HUES6 (cell line): Measurements from ENCODE around the gene LDHAL6B.
"Not testable (repeated sequence)": the region's sequence is repeated elsewhere in the genome, so short reads cannot be mapped to it uniquely, and the experiment has no call there.

ENCODE experiments used
- H3K27ac ChIP-seq: 2 replicates; pipeline ENCODE4 v1.7.0; 2013; ENCODE audit warnings: low read depth, mild to moderate bottlenecking, low read length, inconsistent platforms
- H3K27me3 ChIP-seq: 2 replicates; pipeline ENCODE4 v1.6.1; 2013; ENCODE audit warnings: low read length; ENCODE audit not compliant: control insufficient read depth, insufficient read depth
- H3K36me3 ChIP-seq: 2 replicates; pipeline ENCODE4 v1.6.1; 2013; ENCODE audit warnings: low read length; ENCODE audit not compliant: control insufficient read depth, insufficient read depth
- H3K4me1 ChIP-seq: 2 replicates; pipeline ENCODE4 v1.6.1; 2013; ENCODE audit warnings: low read length; ENCODE audit not compliant: control insufficient read depth, insufficient read depth
- H3K4me3 ChIP-seq: 2 replicates; pipeline ENCODE4 v1.5.1; 2013; ENCODE audit warnings: low read depth, low read length
- H3K9ac ChIP-seq: one replicate; pipeline ENCODE4 v1.6.1; 2013; ENCODE audit warnings: mild to moderate bottlenecking, low read length
- H3K9me3 ChIP-seq: 2 replicates; pipeline ENCODE4 v1.6.1; 2013; ENCODE audit warnings: low read depth, low read length; ENCODE audit not compliant: control insufficient read depth, insufficient read depth

LDHAL6B gene

GRCh38 chr15:59206623-59207183 is at the start of gene LDHAL6B:
Gene LDHAL6B (plus strand): TSS chr15:59206843. CDS start chr15:59206941, 98 bp downstream.
- peaks cover 91% of the 10 kb centered on the region for H3K36me3 ChIP-seq

GRCh38 chr15:59157396-59157795 is 49.2 kb upstream of the LDHAL6B start:
- peaks cover 86% of the 10 kb centered on the region for H3K36me3 ChIP-seq

More at GRCh38 chr15:59206623-59207183, at the start of gene LDHAL6B:
- H3K4me3 ChIP-seq = no peak within 1 kb of the TSS
- no peaks in the 10 kb centered on the region for H3K9me3 ChIP-seq
- no peaks in the 10 kb centered on the region for H3K4me1 ChIP-seq
- H3K27ac ChIP-seq = no peak within 1 kb of the TSS
- no peak within 1 kb of the TSS for H3K9ac ChIP-seq
- H3K27me3 ChIP-seq = no peaks in the 10 kb centered on the region

GRCh38 chr15:59157840-59158700 is 48.6 kb upstream of the LDHAL6B start:
- peaks cover 84% of the 10 kb centered on the region for H3K36me3 ChIP-seq

More at GRCh38 chr15:59157396-59157795, 49.2 kb upstream of the LDHAL6B start:
- no peak overlapping the region for H3K4me3 ChIP-seq
- H3K27ac ChIP-seq = no peak overlapping the region
- H3K9ac ChIP-seq = no peak overlapping the region
- H3K4me1 ChIP-seq = no peaks in the 10 kb centered on the region
- H3K27me3 ChIP-seq = no peaks in the 10 kb centered on the region
- H3K9me3 ChIP-seq = no peaks in the 10 kb centered on the region

DNA sequence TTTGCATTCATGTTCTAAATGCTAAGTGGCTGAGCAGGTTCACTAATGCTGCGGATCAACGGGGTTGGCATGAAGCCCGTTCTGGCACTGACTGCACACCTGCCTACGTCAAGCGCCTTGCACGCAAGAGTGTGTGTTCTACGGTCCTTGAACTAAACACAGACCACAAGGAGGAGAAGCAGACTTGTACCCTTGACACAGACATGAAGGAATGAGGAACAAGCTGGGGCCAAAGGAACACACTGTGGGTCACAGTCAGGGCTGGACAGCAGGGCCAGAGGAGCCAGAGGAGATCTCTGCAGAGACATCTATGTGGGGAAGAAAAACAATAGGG is 48.0 kb upstream of the LDHAL6B start:
- H3K4me3 ChIP-seq = no peak overlapping the region
- no peaks in the 10 kb centered on the region for H3K9me3 ChIP-seq
- no peak overlapping the region for H3K27ac ChIP-seq
- H3K4me1 ChIP-seq = no peaks in the 10 kb centered on the region
- H3K27me3 ChIP-seq = no peaks in the 10 kb centered on the region
- peaks cover 80% of the 10 kb centered on the region for H3K36me3 ChIP-seq
- no peak overlapping the region for H3K9ac ChIP-seq

More at GRCh38 chr15:59157840-59158700, 48.6 kb upstream of the LDHAL6B start:
- Histone ChIP-seq H3K27me3 (no peaks in the 10 kb centered on the region), H3K4me1 (no peaks in the 10 kb centered on the region), H3K27ac (no peak overlapping the region), H3K9ac (no peak overlapping the region), H3K4me3 (no peak overlapping the region), H3K9me3 (no peaks in the 10 kb centered on the region)

- H3K36me3 ChIP-seq = peaks cover 78% of the 10 kb centered on the region
- no peak overlapping the region for H3K9ac ChIP-seq
- H3K9me3 ChIP-seq = no peaks in the 10 kb centered on the region
- no peak overlapping the region for H3K27ac ChIP-seq
- no peak overlapping the region for H3K4me3 ChIP-seq
- no peaks in the 10 kb centered on the region for H3K4me1 ChIP-seq
- H3K27me3 ChIP-seq = no peaks in the 10 kb centered on the region
Measured at GRCh38 chr15:59159210-59159609, 47.4 kb upstream of the LDHAL6B start.

GRCh38 chr15:59160880-59161593 is 45.6 kb upstream of the LDHAL6B start:
- Histone ChIP-seq H3K4me1 (no peaks in the 10 kb centered on the region), H3K27ac (no peak overlapping the region), H3K4me3 (no peak overlapping the region), H3K9me3 (no peaks in the 10 kb centered on the region), H3K9ac (no peak overlapping the region), H3K36me3 (peaks cover 72% of the 10 kb centered on the region), H3K27me3 (no peaks in the 10 kb centered on the region)

GRCh38 chr15:59162080-59162479 is 44.6 kb upstream of the LDHAL6B start:
- not testable (repeated sequence) for H3K4me3 ChIP-seq, H3K9ac ChIP-seq, H3K27me3 ChIP-seq, H3K27ac ChIP-seq, H3K9me3 ChIP-seq, H3K4me1 ChIP-seq
- peaks cover 68% of the 10 kb centered on the region for H3K36me3 ChIP-seq

- Histone ChIP-seq H3K36me3 (peaks cover 63% of the 10 kb centered on the region), H3K4me3 (no peak overlapping the region), H3K9ac (no peak overlapping the region), H3K27me3 (no peaks in the 10 kb centered on the region), H3K9me3 (no peaks in the 10 kb centered on the region), H3K27ac (peak overlapping the region; percentile 10), H3K4me1 (no peaks in the 10 kb centered on the region)
Measured at GRCh38 chr15:59165726-59166125, 40.9 kb upstream of the LDHAL6B start.

- no peak overlapping the region for H3K4me3 ChIP-seq
- H3K27me3 ChIP-seq = no peaks in the 10 kb centered on the region
- H3K9ac ChIP-seq = no peak overlapping the region
- 0 out of 2 replicates have a peak overlapping the region, but pooled peaks have one; percentile 51 for H3K27ac ChIP-seq
- no peaks in the 10 kb centered on the region for H3K4me1 ChIP-seq
- peaks cover 63% of the 10 kb centered on the region for H3K36me3 ChIP-seq
- no peaks in the 10 kb centered on the region for H3K9me3 ChIP-seq
Measured at GRCh38 chr15:59166166-59166565, 40.5 kb upstream of the LDHAL6B start.

- Histone ChIP-seq H3K9ac (no peak overlapping the region), H3K27me3 (no peaks in the 10 kb centered on the region), H3K9me3 (no peaks in the 10 kb centered on the region), H3K4me3 (no peak overlapping the region), H3K4me1 (no peaks in the 10 kb centered on the region), H3K27ac (0 out of 2 replicates have a peak overlapping the region, but pooled peaks have one; percentile 51), H3K36me3 (peaks cover 64% of the 10 kb centered on the region)
Measured at GRCh38 chr15:59166601-59167265, 39.9 kb upstream of the LDHAL6B start.
